Esophagus muscularis mucosa (tissue), 4 donors: ENCODE measurements around the gene EIF4E2.

Source experiments
- CTCF ChIP-seq, 3 experiments: fragments of 200-600 bp in 2 of 3; fragments of 450-650 bp in 1 of 3; sonication (generic) in 2 of 3; IDR thresholded peaks; one replicate each; pipeline ENCODE4 v1.5.1; 2017 to 2019; ENCODE audit warnings: antibody characterized with exemption in 3 of 3, mild to moderate bottlenecking in 2 of 3, moderate library complexity in 1 of 3
- EP300 ChIP-seq: sonication (generic); formaldehyde crosslinking; IDR thresholded peaks from one replicate; pipeline ENCODE4 v1.6.1; 2017; ENCODE audit warnings: antibody characterized with exemption
- POLR2A ChIP-seq: fragments of 450-650 bp; IDR thresholded peaks from one replicate; pipeline ENCODE4 v1.6.1; 2017; ENCODE audit warnings: antibody characterized with exemption, moderate library complexity, mild to moderate bottlenecking, low read depth
- POLR2AphosphoS5 ChIP-seq, 2 donors: sonication (generic); formaldehyde crosslinking; IDR thresholded peaks; one replicate each; pipeline ENCODE4 v1.6.1; 2017; ENCODE audit warnings: antibody characterized with exemption in 2 of 2

- TF ChIP-seq CTCF (IDR thresholded peaks at IDR 0.05) (no peak), POLR2AphosphoS5 (IDR thresholded peaks at IDR 0.05) (no peak), POLR2A (no peak), EP300 (no peak)
Measured at GRCh38 chr2:232588031-232588430, 37.5 kb downstream of the EIF4E2 start.
